HCT116 (cell line): Measurements from ENCODE around the gene HEATR5A. TPM values are rescaled to one million over a fixed set of nuclear protein-coding genes. Genes with fewer than 3 reads are reported as not detected.

Experiments
- ATAC-seq: fragments of 200-7000 bp; cut with Tn5 transposase; 2 replicates; pipeline ENCODE4 v1.9.1; 2020; ENCODE audit warnings: mild to moderate bottlenecking, moderate library complexity
- BruUV-seq: library from RNA; stranded (reverse); fragments of 400-500 nt; replicated peaks from 2 replicates; lab custom pipeline; 2021; lab: Mats Ljungman, UMichigan
- CTCF ChIA-PET: fragments of 300-600 bp; sonication (Branson Sonifier 250); formaldehyde crosslinking; loops from one replicate; lab custom pipeline; 2021; ENCODE audit warnings: antibody characterized with exemption; lab: Charles Lee
- POLR2A ChIA-PET: fragments of 300-600, 350-600 bp; sonication (Branson Sonifier 250); formaldehyde crosslinking; loops from one replicate; lab custom pipeline; 2021; ENCODE audit warnings: antibody characterized with exemption; lab: Charles Lee
- RAD21 ChIA-PET, 2 experiments: fragments of 300-600 bp; sonication (Branson Sonifier 250); formaldehyde crosslinking; loops; one replicate each; lab custom pipeline; 2023; ENCODE audit warnings: low total read pairs in 2 of 2; ENCODE audit not compliant: uncharacterized antibody in 2 of 2, unreplicated experiment in 2 of 2, low non-redundant PET in 1 of 2; lab: Charles Lee
- DNase-seq: peaks from one replicate; pipeline ENCODE4 v3.0.0-alpha.2; 2010; ENCODE audit warnings: low read depth, low spot score
- H2AFZ ChIP-seq: fragments of 200-600 bp; shearing (Covaris generic), sonication (generic); 2 replicates; pipeline ENCODE4 v1.6.1; 2017; ENCODE audit warnings: low read depth, mixed run types, mixed read lengths, antibody characterized with exemption, low read length; ENCODE audit not compliant: poor library complexity, severe bottlenecking
- H3K27ac ChIP-seq: 2 replicates; pipeline ENCODE4 v1.5.1; 2012; ENCODE audit warnings: low read depth, low read length
- H3K27me3 ChIP-seq: fragments of 200-600 bp; sonication (generic); 2 replicates; pipeline ENCODE4 v1.6.1; 2016; ENCODE audit warnings: mixed run types, low read length, mixed read lengths; ENCODE audit not compliant: insufficient read depth
- H3K36me3 ChIP-seq, 2 experiments: fragments of 200-500 bp in 1 of 2; fragments of 200-600 bp in 1 of 2; sonication (Bioruptor generic) in 1 of 2; sonication (generic) in 1 of 2; 2 replicates each; pipeline versions ENCODE4 v1.5.1 to v1.6.1; 2014 to 2016; ENCODE audit warnings: low read length in 2 of 2, inconsistent platforms in 1 of 2, mixed read lengths in 1 of 2, mixed run types in 1 of 2; ENCODE audit not compliant: insufficient read depth in 2 of 2, control insufficient read depth in 1 of 2
- H3K4me1 ChIP-seq, 2 experiments: fragments of 200-600 bp in 1 of 2; sonication (generic) in 1 of 2; 2 replicates each; pipeline versions ENCODE4 v1.5.1 to v1.6.1; 2012 to 2017; ENCODE audit warnings: low read length in 2 of 2, inconsistent platforms in 1 of 2, mild to moderate bottlenecking in 1 of 2, mixed read lengths in 1 of 2, mixed run types in 1 of 2, moderate library complexity in 1 of 2; ENCODE audit not compliant: insufficient read depth in 2 of 2, control insufficient read depth in 1 of 2
- H3K4me2 ChIP-seq: fragments of 200-600 bp; sonication (generic); 2 replicates; pipeline ENCODE4 v1.6.1; 2017; ENCODE audit warnings: mixed run types, low read length, mixed read lengths
- H3K4me3 ChIP-seq, 2 experiments: fragments of 200-600 bp in 1 of 2; sonication (generic) in 1 of 2; replicated peaks in 1 of 2; 2 replicates each; pipeline ENCODE4 v1.5.1; 2011 to 2016; ENCODE audit warnings: low read length in 2 of 2, control low read depth in 1 of 2, low read depth in 1 of 2, mild to moderate bottlenecking in 1 of 2, mixed read lengths in 1 of 2, mixed run types in 1 of 2
- H3K79me2 ChIP-seq: fragments of 200-600 bp; sonication (generic); 2 replicates; pipeline ENCODE4 v1.6.1; 2017; ENCODE audit warnings: mild to moderate bottlenecking, mixed run types, low read length, moderate library complexity, mixed read lengths; ENCODE audit not compliant: insufficient read depth
- H3K9ac ChIP-seq: fragments of 200-600 bp; sonication (generic); 2 replicates; pipeline ENCODE4 v1.6.1; 2016; ENCODE audit warnings: low read length, mixed read lengths
- H3K9me2 ChIP-seq: fragments of 200-600 bp; sonication (generic), shearing (Covaris generic); 2 replicates; pipeline ENCODE4 v1.6.1; 2017; ENCODE audit warnings: mixed run types, mild to moderate bottlenecking, moderate library complexity; ENCODE audit not compliant: insufficient read depth
- H3K9me3 ChIP-seq, 2 experiments: fragments of 200-500 bp in 1 of 2; fragments of 200-600 bp in 1 of 2; sonication (Bioruptor generic) in 1 of 2; sonication (generic) in 1 of 2; 2 replicates each; pipeline ENCODE4 v1.6.1; 2014 to 2017; ENCODE audit warnings: low read length in 2 of 2, mixed read lengths in 2 of 2, inconsistent platforms in 1 of 2, low read depth in 1 of 2, mild to moderate bottlenecking in 1 of 2, mixed run types in 1 of 2, moderate library complexity in 1 of 2; ENCODE audit not compliant: control insufficient read depth in 1 of 2, insufficient read depth in 1 of 2
- H4K20me1 ChIP-seq: fragments of 200-600 bp; sonication (generic), shearing (Covaris generic); 2 replicates; pipeline ENCODE4 v1.6.1; 2017; ENCODE audit warnings: mixed run types, mild to moderate bottlenecking, moderate library complexity; ENCODE audit not compliant: insufficient read depth
- CEBPB ChIP-seq: IDR thresholded peaks from 2 replicates; pipeline ENCODE4 v1.6.1; 2012; ENCODE audit warnings: low read depth
- EZH2 ChIP-seq: fragments of 200-600 bp; sonication (generic); IDR thresholded peaks from 2 replicates; pipeline ENCODE4 v1.6.1; 2017; ENCODE audit warnings: antibody characterized with exemption, mixed run types
- SIN3A ChIP-seq: IDR thresholded peaks from 2 replicates; pipeline ENCODE4 v1.6.1; 2012; ENCODE audit warnings: low read depth
- intact Hi-C: fragments of 100-400 bp; cut with micrococcal nuclease; formaldehyde crosslinking; loops from 2 replicates; pipeline ENCODE4 v1.10.0; 2022
- total RNA-seq: library from RNA; stranded (reverse); gene quantifications from one replicate; pipeline ENCODE4 v1.2.1, GENCODE V29; 2021; ENCODE audit not compliant: unreplicated experiment
- TF ChIP-seq, protein P1 (sequence below), 3 experiments: fragments of 200-600 bp in 1 of 3; sonication (generic) in 1 of 3; IDR thresholded peaks in 2 of 3; conservative IDR thresholded peaks in 1 of 3; 2 replicates each; pipeline ENCODE4 v1.5.1; 2012 to 2017; ENCODE audit warnings: low read depth in 2 of 3, low read length in 2 of 3, antibody characterized with exemption in 1 of 3, borderline replicate concordance in 1 of 3, control low read depth in 1 of 3, mild to moderate bottlenecking in 1 of 3, mixed read lengths in 1 of 3, mixed run types in 1 of 3, moderate library complexity in 1 of 3; ENCODE audit not compliant: insufficient read depth in 1 of 3
- TF ChIP-seq, protein P2 (sequence below): IDR thresholded peaks from 2 replicates; pipeline ENCODE4 v1.6.1; 2011; ENCODE audit warnings: mild to moderate bottlenecking, low read length, moderate library complexity; ENCODE audit not compliant: insufficient replicate concordance; ENCODE audit errors: extremely low read depth

The HEATR5A gene
- total RNA-seq, 1 experiment from 2014 or later = 20.9 TPM

DNA sequence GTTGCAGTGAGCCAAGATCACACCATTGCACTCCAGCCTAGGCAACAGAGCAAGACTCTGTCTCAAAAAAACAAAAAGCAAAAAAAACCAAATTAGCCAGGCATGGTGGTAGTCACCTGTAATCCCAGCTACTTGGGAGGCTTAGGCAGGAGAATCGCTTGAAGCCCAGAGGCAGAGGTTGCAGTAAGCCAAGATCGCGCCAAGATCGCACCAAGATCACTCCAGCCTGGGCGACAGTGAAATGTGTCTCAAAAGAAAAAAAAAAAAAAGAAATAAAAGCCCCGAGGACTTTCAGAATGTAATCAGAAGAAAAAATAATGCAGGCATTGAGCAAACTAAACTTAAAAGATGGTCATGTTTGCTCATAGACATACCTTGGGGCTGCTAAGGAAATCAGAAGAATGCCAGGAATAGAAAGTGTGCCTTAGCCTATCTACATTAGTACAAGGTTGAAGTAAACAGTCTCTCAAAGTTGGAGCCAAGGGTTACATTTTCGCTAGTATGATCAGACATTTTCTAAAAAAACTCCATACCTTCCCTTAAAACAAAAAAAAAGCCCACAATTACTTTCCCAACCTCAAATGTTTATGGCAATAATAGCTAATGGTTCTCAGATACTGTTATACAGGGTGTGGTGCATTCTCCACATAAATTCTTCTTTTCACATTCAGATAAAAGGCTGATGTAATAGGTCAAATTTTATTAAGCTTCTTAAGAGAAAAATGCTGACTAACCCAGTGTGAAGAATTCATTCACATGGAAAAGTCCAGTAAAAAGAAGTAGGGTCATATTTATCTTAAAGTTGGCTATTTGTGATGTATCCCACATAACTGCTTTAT is 21.1 kb upstream of the HEATR5A start:
- POLR2A ChIA-PET = no interaction called here
- TF ChIP-seq, protein P1, sequence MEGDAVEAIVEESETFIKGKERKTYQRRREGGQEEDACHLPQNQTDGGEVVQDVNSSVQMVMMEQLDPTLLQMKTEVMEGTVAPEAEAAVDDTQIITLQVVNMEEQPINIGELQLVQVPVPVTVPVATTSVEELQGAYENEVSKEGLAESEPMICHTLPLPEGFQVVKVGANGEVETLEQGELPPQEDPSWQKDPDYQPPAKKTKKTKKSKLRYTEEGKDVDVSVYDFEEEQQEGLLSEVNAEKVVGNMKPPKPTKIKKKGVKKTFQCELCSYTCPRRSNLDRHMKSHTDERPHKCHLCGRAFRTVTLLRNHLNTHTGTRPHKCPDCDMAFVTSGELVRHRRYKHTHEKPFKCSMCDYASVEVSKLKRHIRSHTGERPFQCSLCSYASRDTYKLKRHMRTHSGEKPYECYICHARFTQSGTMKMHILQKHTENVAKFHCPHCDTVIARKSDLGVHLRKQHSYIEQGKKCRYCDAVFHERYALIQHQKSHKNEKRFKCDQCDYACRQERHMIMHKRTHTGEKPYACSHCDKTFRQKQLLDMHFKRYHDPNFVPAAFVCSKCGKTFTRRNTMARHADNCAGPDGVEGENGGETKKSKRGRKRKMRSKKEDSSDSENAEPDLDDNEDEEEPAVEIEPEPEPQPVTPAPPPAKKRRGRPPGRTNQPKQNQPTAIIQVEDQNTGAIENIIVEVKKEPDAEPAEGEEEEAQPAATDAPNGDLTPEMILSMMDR (IDR thresholded peaks at IDR 0.05 in 2 of 3, conservative IDR thresholded peaks at IDR 0.05 in 1 of 3; ENCODE audit: borderline replicate concordance in 1 of 3, insufficient read depth in 1 of 3, low read depth in 2 of 3, low read length in 2 of 3) = no peak
- TF ChIP-seq EZH2 (no peak), SIN3A (no peak), CEBPB (no peak)
- TF ChIP-seq, protein P2, sequence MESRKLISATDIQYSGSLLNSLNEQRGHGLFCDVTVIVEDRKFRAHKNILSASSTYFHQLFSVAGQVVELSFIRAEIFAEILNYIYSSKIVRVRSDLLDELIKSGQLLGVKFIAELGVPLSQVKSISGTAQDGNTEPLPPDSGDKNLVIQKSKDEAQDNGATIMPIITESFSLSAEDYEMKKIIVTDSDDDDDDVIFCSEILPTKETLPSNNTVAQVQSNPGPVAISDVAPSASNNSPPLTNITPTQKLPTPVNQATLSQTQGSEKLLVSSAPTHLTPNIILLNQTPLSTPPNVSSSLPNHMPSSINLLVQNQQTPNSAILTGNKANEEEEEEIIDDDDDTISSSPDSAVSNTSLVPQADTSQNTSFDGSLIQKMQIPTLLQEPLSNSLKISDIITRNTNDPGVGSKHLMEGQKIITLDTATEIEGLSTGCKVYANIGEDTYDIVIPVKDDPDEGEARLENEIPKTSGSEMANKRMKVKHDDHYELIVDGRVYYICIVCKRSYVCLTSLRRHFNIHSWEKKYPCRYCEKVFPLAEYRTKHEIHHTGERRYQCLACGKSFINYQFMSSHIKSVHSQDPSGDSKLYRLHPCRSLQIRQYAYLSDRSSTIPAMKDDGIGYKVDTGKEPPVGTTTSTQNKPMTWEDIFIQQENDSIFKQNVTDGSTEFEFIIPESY = no peak
- Histone ChIP-seq H3K4me2 (0 out of 2 replicates have a peak overlapping the region, but pooled peaks have one; percentile 4), H2AFZ (no peak overlapping the region), H3K27me3 (no peaks in the 10 kb centered on the region), H3K36me3 (no peaks in the 10 kb centered on the region), H3K9me2 (no peaks in the 10 kb centered on the region), H3K79me2 (no peaks in the 10 kb centered on the region), H3K9ac (no peak overlapping the region), H3K27ac (peak overlapping the region; percentile 20; the same call in 1 of the 2 replicates), H3K9me3 (no peaks in the 10 kb centered on the region), H3K4me3 (no peak overlapping the region), H4K20me1 (no peaks in the 10 kb centered on the region), H3K4me1 (peaks cover 11% of the 10 kb centered on the region in 2 experiments)
- intact Hi-C loops = no loop called here
- CTCF ChIA-PET = interaction anchor here (0.8 kb wide), 1 partner anchor 8 kb away, joined by 3 read pairs; no protein-coding TSS in a partner anchor
- RAD21 ChIA-PET = no interaction called here
- DNase-seq (no peak), ATAC-seq (no peak)
- no TSS peak for BruUV-seq
